ENCODE results near the gene SLC4A11. TPM values are rescaled to one million over a fixed set of nuclear protein-coding genes. Genes with fewer than 3 reads are reported as not detected.

The SLC4A11 gene
- total RNA-seq, 1 experiment from 2014 or later = 26.8 TPM

DNA sequence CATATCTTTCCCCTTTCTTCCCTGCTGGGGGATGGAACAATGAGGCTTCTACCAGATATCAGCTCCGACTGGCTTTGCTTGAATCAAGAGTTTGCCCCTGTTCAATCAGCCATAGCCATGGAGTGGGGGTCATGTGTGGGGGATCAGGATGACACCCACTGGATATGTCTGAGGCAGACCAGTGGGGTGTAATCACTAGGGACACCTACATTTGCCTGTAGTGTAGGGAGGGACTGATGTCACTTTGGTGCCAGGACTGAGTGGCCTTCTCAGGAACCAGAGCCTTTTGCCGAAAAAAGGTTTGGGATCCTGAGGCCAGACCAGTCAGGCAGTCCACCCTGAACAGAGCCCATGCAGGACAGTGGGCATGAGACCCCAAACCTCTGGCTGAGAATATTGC lies 28.6 kb downstream of the SLC4A11 start:
- H2AFZ ChIP-seq (ENCODE audit: low read length) = peak overlapping the region; percentile 92; the same call in 1 of the 2 replicates
- H3K9me2 ChIP-seq (replicated peaks; ENCODE audit: low read length) = no peaks in the 10 kb centered on the region
- CTCF ChIA-PET = no interaction called here
- peak overlapping the region; percentile 89 for H3K4me3 ChIP-seq (ENCODE audit: low read length)
- POLR2A ChIA-PET (ENCODE audit: unreplicated experiment) = no interaction called here
- H3K4me2 ChIP-seq (ENCODE audit: low read length) = peak overlapping the region; percentile 83
- peaks cover 46% of the 10 kb centered on the region for H3K79me2 ChIP-seq (ENCODE audit: low read length)
- H3K27ac ChIP-seq (ENCODE audit: low read length) = no peak overlapping the region
- intact Hi-C loops (cut with micrococcal nuclease) = no loop called here
- peaks cover 14% of the 10 kb centered on the region; the same call in 1 of the 2 replicates for H3K36me3 ChIP-seq (ENCODE audit: low read depth, low read length)
- H4K20me1 ChIP-seq (ENCODE audit: low read length) = no peaks in the 10 kb centered on the region
- no peaks in the 10 kb centered on the region for H3F3A ChIP-seq (ENCODE audit: low read length, unreplicated experiment)
- peak overlapping the region; percentile 90 for H3K9ac ChIP-seq (ENCODE audit: low read length)
- BruUV-seq (replicated peaks) = no TSS peak
- no peaks in the 10 kb centered on the region for H3K27me3 ChIP-seq (ENCODE audit: low read length)
- H3K4me1 ChIP-seq (ENCODE audit: insufficient read depth, low read length) = peaks cover 14% of the 10 kb centered on the region; the same call in 1 of the 2 replicates
- no peaks in the 10 kb centered on the region for H3K9me3 ChIP-seq (ENCODE audit: low read length)
- TF ChIP-seq EZH2phosphoT487 (IDR thresholded peaks at IDR 0.05; ENCODE audit: borderline replicate concordance, low read length) (no peak), EZH2 (IDR thresholded peaks at IDR 0.05; ENCODE audit: low read length, unreplicated experiment) (no peak)
- TF ChIP-seq, protein P1, sequence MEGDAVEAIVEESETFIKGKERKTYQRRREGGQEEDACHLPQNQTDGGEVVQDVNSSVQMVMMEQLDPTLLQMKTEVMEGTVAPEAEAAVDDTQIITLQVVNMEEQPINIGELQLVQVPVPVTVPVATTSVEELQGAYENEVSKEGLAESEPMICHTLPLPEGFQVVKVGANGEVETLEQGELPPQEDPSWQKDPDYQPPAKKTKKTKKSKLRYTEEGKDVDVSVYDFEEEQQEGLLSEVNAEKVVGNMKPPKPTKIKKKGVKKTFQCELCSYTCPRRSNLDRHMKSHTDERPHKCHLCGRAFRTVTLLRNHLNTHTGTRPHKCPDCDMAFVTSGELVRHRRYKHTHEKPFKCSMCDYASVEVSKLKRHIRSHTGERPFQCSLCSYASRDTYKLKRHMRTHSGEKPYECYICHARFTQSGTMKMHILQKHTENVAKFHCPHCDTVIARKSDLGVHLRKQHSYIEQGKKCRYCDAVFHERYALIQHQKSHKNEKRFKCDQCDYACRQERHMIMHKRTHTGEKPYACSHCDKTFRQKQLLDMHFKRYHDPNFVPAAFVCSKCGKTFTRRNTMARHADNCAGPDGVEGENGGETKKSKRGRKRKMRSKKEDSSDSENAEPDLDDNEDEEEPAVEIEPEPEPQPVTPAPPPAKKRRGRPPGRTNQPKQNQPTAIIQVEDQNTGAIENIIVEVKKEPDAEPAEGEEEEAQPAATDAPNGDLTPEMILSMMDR (conservative IDR thresholded peaks at IDR 0.05; ENCODE audit: low read depth, low read length) = no peak
- DNase-seq (no peak), ATAC-seq (no peak)

DNA sequence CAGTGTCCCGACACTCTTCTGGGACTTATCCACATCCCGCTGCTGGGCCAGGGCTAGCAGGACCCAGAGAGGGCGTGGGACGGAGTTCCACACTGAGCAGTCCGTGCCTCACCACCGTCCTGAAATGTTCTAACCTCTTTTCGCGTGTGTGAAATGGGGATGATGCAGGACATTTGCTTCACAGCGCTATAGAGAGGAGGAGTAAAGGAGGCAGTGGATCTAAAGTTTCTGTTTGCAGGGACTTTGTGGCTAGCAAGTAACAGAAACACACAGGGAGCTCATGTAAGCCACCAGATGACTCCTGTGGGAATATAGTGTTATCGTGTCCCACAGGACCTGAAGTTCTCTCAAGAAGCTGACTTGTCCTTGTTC lies 29.1 kb downstream of the SLC4A11 start:
- H3K27ac ChIP-seq (ENCODE audit: low read length) = peak overlapping the region; percentile 55
- H3K4me2 ChIP-seq (ENCODE audit: low read length) = peak overlapping the region; percentile 83
- H2AFZ ChIP-seq (ENCODE audit: low read length) = peak overlapping the region; percentile 92
- H3K79me2 ChIP-seq (ENCODE audit: low read length) = peaks cover 46% of the 10 kb centered on the region
- H3K4me3 ChIP-seq (ENCODE audit: low read length) = peak overlapping the region; percentile 89
- peaks cover 14% of the 10 kb centered on the region; the same call in 1 of the 2 replicates for H3K4me1 ChIP-seq (ENCODE audit: insufficient read depth, low read length)
- no peaks in the 10 kb centered on the region for H3F3A ChIP-seq (ENCODE audit: low read length, unreplicated experiment)
- H3K9me2 ChIP-seq (replicated peaks; ENCODE audit: low read length) = no peaks in the 10 kb centered on the region
- TF ChIP-seq EZH2phosphoT487 (IDR thresholded peaks at IDR 0.05; ENCODE audit: borderline replicate concordance, low read length) (no peak), EZH2 (IDR thresholded peaks at IDR 0.05; ENCODE audit: low read length, unreplicated experiment) (no peak)
- TF ChIP-seq, protein P1 (conservative IDR thresholded peaks at IDR 0.05; ENCODE audit: low read depth, low read length) = no peak
- ATAC-seq (peak; percentile 55), DNase-seq (no peak)
- no TSS peak for BruUV-seq (replicated peaks)
- ChIA-PET CTCF (no interaction called here), POLR2A (ENCODE audit: unreplicated experiment) (interaction anchor here (0.5 kb wide), 1 partner anchor 37 kb away, joined by 5 read pairs; no protein-coding TSS in a partner anchor)
- H3K36me3 ChIP-seq (ENCODE audit: low read depth, low read length) = peaks cover 10% of the 10 kb centered on the region; the same call in 1 of the 2 replicates
- no peaks in the 10 kb centered on the region for H3K27me3 ChIP-seq (ENCODE audit: low read length)
- H4K20me1 ChIP-seq (ENCODE audit: low read length) = no peaks in the 10 kb centered on the region
- H3K9me3 ChIP-seq (ENCODE audit: low read length) = no peaks in the 10 kb centered on the region
- intact Hi-C loops (cut with micrococcal nuclease) = no loop called here
- H3K9ac ChIP-seq (ENCODE audit: low read length) = peak overlapping the region; percentile 90

DNA sequence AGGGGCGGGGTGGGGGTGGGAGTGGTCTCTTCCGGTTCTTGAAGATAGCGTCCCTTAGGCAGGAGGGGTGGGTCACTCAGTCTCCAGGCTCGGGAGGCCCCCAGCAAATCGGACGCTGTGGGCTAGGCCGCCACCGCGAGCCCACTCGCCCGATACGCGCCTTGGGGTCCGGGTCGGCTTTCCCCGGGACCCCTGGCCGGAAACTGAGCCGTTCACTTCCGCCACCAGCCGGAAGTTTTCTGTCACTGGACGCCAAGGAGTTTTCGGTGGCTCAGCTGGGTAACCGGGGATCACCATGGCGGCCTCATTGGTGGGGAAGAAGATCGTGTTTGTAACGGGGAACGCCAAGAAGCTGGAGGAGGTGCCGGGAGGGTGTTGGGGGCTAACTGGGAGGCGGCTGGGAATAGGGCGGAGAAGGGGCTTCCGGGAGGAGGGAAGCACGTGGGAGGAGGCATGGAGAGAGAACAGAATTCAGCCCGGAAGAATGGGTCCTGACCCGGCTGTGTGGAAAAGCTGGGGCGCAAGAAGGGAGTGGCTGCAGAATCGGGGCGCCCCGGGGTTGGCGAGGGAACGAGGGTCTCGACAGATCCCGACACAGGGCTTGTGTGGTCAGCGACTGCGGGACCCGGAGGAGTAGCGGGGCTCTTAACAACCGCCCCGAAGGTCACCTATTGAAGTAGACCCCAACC lies 29.6 kb downstream of the SLC4A11 start, which contains the start of gene ITPA:
TSS of gene ITPA (plus strand) at position 242 of the 689 bp plus-strand sequence. CDS start at position 296, 54 bp downstream.
- TF ChIP-seq EZH2 (IDR thresholded peaks at IDR 0.05; ENCODE audit: low read length, unreplicated experiment) (no peak), EZH2phosphoT487 (IDR thresholded peaks at IDR 0.05; ENCODE audit: borderline replicate concordance, low read length) (no peak)
- TF ChIP-seq, protein P1 (conservative IDR thresholded peaks at IDR 0.05; ENCODE audit: low read depth, low read length) = no peak
- BruUV-seq (replicated peaks) = TSS peak; percentile 79
- Histone ChIP-seq H3K36me3 (ENCODE audit: low read depth, low read length) (peaks cover 7% of the 10 kb centered on the region; the same call in 1 of the 2 replicates), H3K9me3 (ENCODE audit: low read length) (no peaks in the 10 kb centered on the region), H3K4me3 (ENCODE audit: low read length) (peak within 1 kb of the TSS; percentile 89), H4K20me1 (ENCODE audit: low read length) (no peaks in the 10 kb centered on the region), H3K27me3 (ENCODE audit: low read length) (no peaks in the 10 kb centered on the region), H3F3A (ENCODE audit: low read length, unreplicated experiment) (no peaks in the 10 kb centered on the region), H2AFZ (ENCODE audit: low read length) (peak within 1 kb of the TSS; percentile 92), H3K4me1 (ENCODE audit: insufficient read depth, low read length) (peaks cover 14% of the 10 kb centered on the region; the same call in 1 of the 2 replicates), H3K27ac (ENCODE audit: low read length) (peak within 1 kb of the TSS; percentile 55), H3K4me2 (ENCODE audit: low read length) (peak within 1 kb of the TSS; percentile 83), H3K9me2 (replicated peaks; ENCODE audit: low read length) (no peaks in the 10 kb centered on the region), H3K79me2 (ENCODE audit: low read length) (peaks cover 46% of the 10 kb centered on the region), H3K9ac (ENCODE audit: low read length) (peak within 1 kb of the TSS; percentile 90)
- ATAC-seq (peak; percentile 51), DNase-seq (peak; percentile 51)
- POLR2A ChIA-PET (ENCODE audit: unreplicated experiment) = interaction anchor here (0.5 kb wide), 1 partner anchor 38 kb away, joined by 5 read pairs; no protein-coding TSS in a partner anchor
- intact Hi-C loops (cut with micrococcal nuclease) = no loop called here
- CTCF ChIA-PET = interaction anchor here (1.1 kb wide), 1 partner anchor 156 kb away, joined by 3 read pairs; no protein-coding TSS in a partner anchor
